Left lung (tissue), 10 donors: ENCODE measurements around the gene KAT8. TPM values are rescaled to one million over a fixed set of nuclear protein-coding genes. Genes with fewer than 3 reads are reported as not detected.
"Not testable (repeated sequence)": the region's sequence is repeated elsewhere in the genome, so short reads cannot be mapped to it uniquely, and the experiment has no call there.

ENCODE experiments used
- ATAC-seq: fragments of 200-7000 bp; cut with Tn5 transposase; one replicate; pipeline ENCODE4 v1.9.1; 2020; ENCODE audit warnings: moderate library complexity
- DNase-seq, 4 donors: peaks; one replicate each; pipeline ENCODE4 v3.0.0-alpha.2; 2013 to 2020
- H3K27ac ChIP-seq, 2 donors: fragments of 200-600 bp; sonication (generic) in 1 of 2; one replicate each; pipeline versions ENCODE4 v1.5.0 to v1.8.0; 2020 to 2021
- H3K27me3 ChIP-seq, 2 donors: fragments of 200-600 bp; sonication (generic) in 1 of 2; one replicate each; pipeline versions ENCODE4 v1.5.0 to v1.8.0; 2020 to 2021
- H3K36me3 ChIP-seq, 2 donors: fragments of 200-600 bp; sonication (generic) in 1 of 2; one replicate each; pipeline versions ENCODE4 v1.5.0 to v1.8.0; 2020 to 2021
- H3K4me1 ChIP-seq, 2 donors: fragments of 200-600 bp; one replicate each; pipeline ENCODE4 v1.8.0; 2021
- H3K4me3 ChIP-seq, 2 donors: fragments of 200-600 bp; sonication (generic) in 1 of 2; one replicate each; pipeline versions ENCODE4 v1.5.0 to v1.8.0; 2020 to 2021; ENCODE audit warnings: mild to moderate bottlenecking in 1 of 2
- H3K9me3 ChIP-seq, 2 donors: fragments of 200-600 bp; sonication (generic) in 1 of 2; one replicate each; pipeline versions ENCODE4 v1.5.0 to v1.8.0; 2020 to 2021
- CTCF ChIP-seq, 2 donors: fragments of 200-600 bp; sonication (generic) in 1 of 2; IDR thresholded peaks; one replicate each; pipeline versions ENCODE4 v1.5.0 to v1.8.0; 2021; ENCODE audit warnings: antibody characterized with exemption in 2 of 2
- intact Hi-C, 2 donors: fragments of 100-400 bp; cut with DNase I; formaldehyde crosslinking; loops; one replicate each; pipeline versions ENCODE4 v1.11.2 to v1.14.2; 2022
- polyA plus RNA-seq, 6 donors: library from polyadenylated mRNA; unstranded; fragments of 120-200 nt; gene quantifications; one replicate each; pipeline ENCODE4 v1.2.1, GENCODE V29; 2013; ENCODE audit not compliant: insufficient read length in 6 of 6
- total RNA-seq, 2 donors: library from RNA; stranded (reverse); fragmentation: NEBNext Ultra II Directional; extraction: Animal tissue kit (Norgen Biotek cat#: 25700); gene quantifications; one replicate each; pipeline ENCODE4 v1.2.1, GENCODE V29; 2021
- donor health status: DM: no; HTN: yes; CAD: no.
- donor health status: DM: no; HTN: no; CAD: no.

Gene KAT8
- total and polyA plus RNA-seq, 8 donors = 49.8 to 74.6 (median 61.0) TPM

DNA sequence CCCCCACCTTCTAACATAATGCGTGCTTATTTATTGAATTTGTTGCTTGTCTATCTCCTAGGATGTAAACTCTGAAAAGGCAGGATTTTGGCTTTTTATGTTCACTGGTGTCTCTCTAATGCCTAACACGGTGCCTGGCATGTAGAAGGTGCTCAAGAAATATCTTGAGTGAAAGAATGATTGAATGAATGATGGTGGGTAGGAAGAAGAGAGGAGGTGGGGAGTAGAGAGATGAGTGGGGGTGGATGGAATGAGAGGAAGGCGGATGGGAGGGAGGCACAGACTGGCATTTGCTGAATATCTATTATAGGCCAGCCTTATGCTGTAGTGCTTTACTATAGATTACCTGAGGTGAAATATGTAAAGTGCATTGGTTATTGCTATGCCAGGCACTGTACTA, 30.1 kb downstream of the KAT8 start:
- ATAC-seq = no peak
- H3K36me3 ChIP-seq = no peaks in the 10 kb centered on the region
- no peak overlapping the region for H3K4me3 ChIP-seq
- H3K27ac ChIP-seq = no peak overlapping the region
- H3K27me3 ChIP-seq = peaks cover 0 to 21% of the 10 kb centered on the region in 2 donors
- DNase-seq = no peak
- peaks cover 0 to 26% of the 10 kb centered on the region in 2 donors for H3K4me1 ChIP-seq
- H3K9me3 ChIP-seq = no peaks in the 10 kb centered on the region
- TF ChIP-seq CTCF (IDR thresholded peaks at IDR 0.05) = no peak
- intact Hi-C loops = no loop called here

GRCh38 chr16:31148281-31148728, 30.8 kb downstream of the KAT8 start:
- DNase-seq = peak in 2 of 4 donors; percentile 82 to 90
- Histone ChIP-seq H3K27me3 (peaks cover 0 to 21% of the 10 kb centered on the region in 2 donors), H3K36me3 (no peaks in the 10 kb centered on the region), H3K27ac (no peak overlapping the region), H3K4me1 (peaks cover 0 to 19% of the 10 kb centered on the region in 2 donors), H3K9me3 (no peaks in the 10 kb centered on the region), H3K4me3 (no peak overlapping the region)
- intact Hi-C loops = no loop called here
- no peak for TF ChIP-seq CTCF (IDR thresholded peaks at IDR 0.05)
- peak; percentile 96 for ATAC-seq

DNA sequence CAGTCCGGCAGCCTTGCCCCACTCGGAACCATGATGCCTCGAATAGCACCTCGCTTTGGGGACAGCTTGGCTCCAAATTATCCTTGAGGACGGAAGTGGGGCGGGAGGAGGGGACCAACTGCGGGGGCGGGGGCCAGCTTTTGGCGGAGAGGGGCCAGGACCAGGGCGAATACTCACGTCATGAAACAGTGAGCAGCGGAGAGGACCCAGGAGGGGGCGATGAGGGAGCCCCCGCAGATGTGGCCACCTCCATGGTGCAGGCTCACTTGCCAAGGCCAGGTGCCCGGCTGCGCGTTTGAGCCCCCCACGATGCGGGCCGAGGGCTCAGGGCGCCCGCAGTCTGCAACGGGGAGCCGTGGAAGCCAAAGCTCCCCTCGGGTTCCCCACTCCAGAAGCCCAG, 31.4 kb downstream of the KAT8 start:
- intact Hi-C loops = no loop called here
- no peak for DNase-seq
- Histone ChIP-seq H3K27ac (no peak overlapping the region), H3K4me3 (no peak overlapping the region), H3K27me3 (peaks cover 0 to 21% of the 10 kb centered on the region in 2 donors), H3K9me3 (no peaks in the 10 kb centered on the region), H3K4me1 (peaks cover 0 to 19% of the 10 kb centered on the region in 2 donors), H3K36me3 (no peaks in the 10 kb centered on the region)
- no peak for ATAC-seq
- no peak for TF ChIP-seq CTCF (IDR thresholded peaks at IDR 0.05)

DNA sequence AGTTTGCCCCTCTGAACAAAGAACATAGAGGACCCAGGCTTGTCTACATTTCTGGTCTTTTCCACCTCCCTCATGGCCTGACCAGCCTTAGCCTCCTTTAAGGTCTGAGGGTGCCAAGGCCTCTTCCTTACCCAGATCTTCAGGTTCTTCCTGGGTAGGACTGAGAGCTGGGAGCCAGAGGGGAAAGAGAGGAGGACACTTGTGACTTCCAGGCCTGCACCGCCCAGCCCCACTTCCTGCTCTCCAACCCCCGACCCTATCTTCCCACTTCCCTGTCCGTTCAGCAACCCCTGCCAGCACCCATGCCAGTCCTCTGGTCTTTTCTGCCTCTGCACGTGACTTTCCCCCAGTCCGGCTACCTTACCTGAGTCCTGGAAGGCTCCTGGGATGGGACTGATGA, 31.9 kb downstream of the KAT8 start:
- ATAC-seq = no peak
- Histone ChIP-seq H3K4me1 (peaks cover 0 to 19% of the 10 kb centered on the region in 2 donors), H3K36me3 (no peaks in the 10 kb centered on the region), H3K4me3 (no peak overlapping the region), H3K9me3 (no peaks in the 10 kb centered on the region), H3K27ac (no peak overlapping the region), H3K27me3 (peaks cover 0 to 21% of the 10 kb centered on the region in 2 donors)
- intact Hi-C loops = no loop called here
- no peak for TF ChIP-seq CTCF (IDR thresholded peaks at IDR 0.05)
- DNase-seq = no peak

DNA sequence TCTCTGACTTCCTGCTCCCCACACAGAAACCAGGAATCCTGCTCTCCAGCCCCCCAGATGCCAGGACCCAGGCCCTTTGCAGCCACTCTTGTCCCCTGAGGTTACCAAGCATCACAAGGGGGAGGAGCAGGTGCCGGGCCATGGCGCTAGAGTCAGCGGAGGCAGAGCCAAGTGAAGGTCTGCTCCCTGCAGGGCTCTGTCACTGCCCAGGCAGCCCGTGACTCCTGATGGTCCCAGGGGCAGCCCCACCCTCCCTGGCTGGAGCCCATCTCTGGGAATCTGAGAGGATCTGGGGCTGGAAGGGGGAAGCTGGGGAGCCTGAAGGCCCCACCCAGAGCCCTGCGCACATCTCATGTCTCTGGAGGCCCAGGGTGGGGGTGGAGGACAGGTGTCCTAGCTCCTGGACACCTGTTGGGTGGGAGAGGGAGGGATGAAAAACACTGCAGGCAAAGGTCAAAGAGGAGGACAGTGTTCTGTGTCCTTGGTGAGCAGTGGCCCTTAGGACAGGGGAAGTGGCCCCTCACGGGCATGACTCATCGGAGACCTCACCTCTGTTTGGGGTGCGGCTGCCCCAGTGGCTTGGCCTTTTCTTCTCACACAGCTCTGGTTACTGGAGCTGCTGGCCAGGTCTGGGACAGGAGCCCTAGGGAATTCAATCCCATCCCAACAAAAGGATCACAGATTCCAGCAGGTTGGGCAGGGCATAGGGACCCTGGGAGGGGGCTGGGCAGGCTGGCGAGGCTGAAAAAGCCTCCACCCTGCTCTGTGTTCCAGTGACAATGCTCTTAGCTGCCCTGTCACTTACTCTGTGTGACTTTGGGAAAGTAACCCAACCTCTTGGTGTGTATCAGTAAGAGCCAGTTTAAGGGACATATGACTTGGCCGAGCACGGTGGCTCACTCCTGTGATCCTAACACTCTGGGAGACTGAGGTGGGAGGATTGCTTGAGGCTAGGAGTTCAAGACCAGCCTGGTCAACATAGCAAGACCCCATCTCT, 32.7 kb downstream of the KAT8 start, which contains the start of gene PRSS36:
TSS of gene PRSS36 (minus strand) at position 173 of the 997 bp plus-strand sequence. CDS start at position 142, 31 bp downstream.
- DNase-seq (no peak), ATAC-seq (no peak)
- Histone ChIP-seq H3K9me3 (no peaks in the 10 kb centered on the region), H3K27ac (no peak within 1 kb of the TSS), H3K4me1 (peaks cover 0 to 19% of the 10 kb centered on the region in 2 donors), H3K4me3 (no peak within 1 kb of the TSS), H3K36me3 (no peaks in the 10 kb centered on the region), H3K27me3 (peaks cover 0 to 21% of the 10 kb centered on the region in 2 donors)
- no peak for TF ChIP-seq CTCF (IDR thresholded peaks at IDR 0.05)
- intact Hi-C loops = loop anchor here in 1 of 2 donors (10.0 kb wide), 1 partner anchor 75 kb away; the partner anchor contains the start of genes ZNF646 and ZNF668

DNA sequence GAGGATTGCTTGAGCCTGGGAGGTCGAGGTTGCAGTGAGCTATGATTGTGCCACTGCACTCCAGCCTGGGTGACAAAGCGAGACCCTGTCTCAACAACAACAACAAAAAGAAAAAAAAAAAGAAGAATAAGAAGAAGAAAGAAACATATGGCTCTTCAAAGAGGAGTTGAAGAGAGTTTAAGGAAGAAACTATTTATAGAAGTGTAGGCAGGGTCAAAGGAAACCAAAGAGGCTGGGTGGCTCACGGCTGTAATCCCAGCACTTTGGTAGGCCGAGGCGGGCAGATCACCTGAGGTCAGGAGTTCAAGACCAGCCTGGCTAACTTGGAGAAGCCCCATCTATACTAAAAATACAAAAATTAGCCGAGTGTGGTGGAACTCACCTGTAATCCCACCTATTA, 33.5 kb downstream of the KAT8 start:
- H3K27ac ChIP-seq, DNase-seq, H3K4me3 ChIP-seq, H3K9me3 ChIP-seq, ATAC-seq, H3K36me3 ChIP-seq: not testable (repeated sequence)
- Histone ChIP-seq H3K27me3 (peaks cover 0 to 21% of the 10 kb centered on the region in 2 donors), H3K4me1 (peaks cover 0 to 19% of the 10 kb centered on the region in 2 donors)
- intact Hi-C loops = loop anchor here in 1 of 2 donors (10.0 kb wide), 1 partner anchor 76 kb away; the partner anchor contains the start of genes ZNF646 and ZNF668
